HCT116 (cell line): Measurements from ENCODE around the gene AMOTL1. TPM values are rescaled to one million over a fixed set of nuclear protein-coding genes. Genes with fewer than 3 reads are reported as not detected.
A peak's percentile ranks its signal among the peaks of the same experiment; 100 is the strongest.

Experiments used
- ATAC-seq: fragments of 200-7000 bp; cut with Tn5 transposase; 2 replicates; pipeline ENCODE4 v1.9.1; 2020; ENCODE audit warnings: mild to moderate bottlenecking, moderate library complexity
- BruUV-seq: library from RNA; stranded (reverse); fragments of 400-500 nt; replicated peaks from 2 replicates; lab custom pipeline; 2021; lab: Mats Ljungman, UMichigan
- CTCF ChIA-PET: fragments of 300-600 bp; sonication (Branson Sonifier 250); formaldehyde crosslinking; loops from one replicate; lab custom pipeline; 2021; ENCODE audit warnings: antibody characterized with exemption; lab: Charles Lee
- POLR2A ChIA-PET: fragments of 300-600, 350-600 bp; sonication (Branson Sonifier 250); formaldehyde crosslinking; loops from one replicate; lab custom pipeline; 2021; ENCODE audit warnings: antibody characterized with exemption; lab: Charles Lee
- RAD21 ChIA-PET, 2 experiments: fragments of 300-600 bp; sonication (Branson Sonifier 250); formaldehyde crosslinking; loops; one replicate each; lab custom pipeline; 2023; ENCODE audit warnings: low total read pairs in 2 of 2; ENCODE audit not compliant: uncharacterized antibody in 2 of 2, unreplicated experiment in 2 of 2, low non-redundant PET in 1 of 2; lab: Charles Lee
- DNase-seq: peaks from one replicate; pipeline ENCODE4 v3.0.0-alpha.2; 2010; ENCODE audit warnings: low read depth, low spot score
- H2AFZ ChIP-seq: fragments of 200-600 bp; shearing (Covaris generic), sonication (generic); 2 replicates; pipeline ENCODE4 v1.6.1; 2017; ENCODE audit warnings: low read depth, mixed run types, mixed read lengths, antibody characterized with exemption, low read length; ENCODE audit not compliant: poor library complexity, severe bottlenecking
- H3K27ac ChIP-seq: 2 replicates; pipeline ENCODE4 v1.5.1; 2012; ENCODE audit warnings: low read depth, low read length
- H3K27me3 ChIP-seq: fragments of 200-600 bp; sonication (generic); 2 replicates; pipeline ENCODE4 v1.6.1; 2016; ENCODE audit warnings: mixed run types, low read length, mixed read lengths; ENCODE audit not compliant: insufficient read depth
- H3K36me3 ChIP-seq, 2 experiments: fragments of 200-500 bp in 1 of 2; fragments of 200-600 bp in 1 of 2; sonication (Bioruptor generic) in 1 of 2; sonication (generic) in 1 of 2; 2 replicates each; pipeline versions ENCODE4 v1.5.1 to v1.6.1; 2014 to 2016; ENCODE audit warnings: low read length in 2 of 2, inconsistent platforms in 1 of 2, mixed read lengths in 1 of 2, mixed run types in 1 of 2; ENCODE audit not compliant: insufficient read depth in 2 of 2, control insufficient read depth in 1 of 2
- H3K4me1 ChIP-seq, 2 experiments: fragments of 200-600 bp in 1 of 2; sonication (generic) in 1 of 2; 2 replicates each; pipeline versions ENCODE4 v1.5.1 to v1.6.1; 2012 to 2017; ENCODE audit warnings: low read length in 2 of 2, inconsistent platforms in 1 of 2, mild to moderate bottlenecking in 1 of 2, mixed read lengths in 1 of 2, mixed run types in 1 of 2, moderate library complexity in 1 of 2; ENCODE audit not compliant: insufficient read depth in 2 of 2, control insufficient read depth in 1 of 2
- H3K4me2 ChIP-seq: fragments of 200-600 bp; sonication (generic); 2 replicates; pipeline ENCODE4 v1.6.1; 2017; ENCODE audit warnings: mixed run types, low read length, mixed read lengths
- H3K4me3 ChIP-seq, 2 experiments: fragments of 200-600 bp in 1 of 2; sonication (generic) in 1 of 2; replicated peaks in 1 of 2; 2 replicates each; pipeline ENCODE4 v1.5.1; 2011 to 2016; ENCODE audit warnings: low read length in 2 of 2, control low read depth in 1 of 2, low read depth in 1 of 2, mild to moderate bottlenecking in 1 of 2, mixed read lengths in 1 of 2, mixed run types in 1 of 2
- H3K79me2 ChIP-seq: fragments of 200-600 bp; sonication (generic); 2 replicates; pipeline ENCODE4 v1.6.1; 2017; ENCODE audit warnings: mild to moderate bottlenecking, mixed run types, low read length, moderate library complexity, mixed read lengths; ENCODE audit not compliant: insufficient read depth
- H3K9ac ChIP-seq: fragments of 200-600 bp; sonication (generic); 2 replicates; pipeline ENCODE4 v1.6.1; 2016; ENCODE audit warnings: low read length, mixed read lengths
- H3K9me2 ChIP-seq: fragments of 200-600 bp; sonication (generic), shearing (Covaris generic); 2 replicates; pipeline ENCODE4 v1.6.1; 2017; ENCODE audit warnings: mixed run types, mild to moderate bottlenecking, moderate library complexity; ENCODE audit not compliant: insufficient read depth
- H3K9me3 ChIP-seq, 2 experiments: fragments of 200-500 bp in 1 of 2; fragments of 200-600 bp in 1 of 2; sonication (Bioruptor generic) in 1 of 2; sonication (generic) in 1 of 2; 2 replicates each; pipeline ENCODE4 v1.6.1; 2014 to 2017; ENCODE audit warnings: low read length in 2 of 2, mixed read lengths in 2 of 2, inconsistent platforms in 1 of 2, low read depth in 1 of 2, mild to moderate bottlenecking in 1 of 2, mixed run types in 1 of 2, moderate library complexity in 1 of 2; ENCODE audit not compliant: control insufficient read depth in 1 of 2, insufficient read depth in 1 of 2
- H4K20me1 ChIP-seq: fragments of 200-600 bp; sonication (generic), shearing (Covaris generic); 2 replicates; pipeline ENCODE4 v1.6.1; 2017; ENCODE audit warnings: mixed run types, mild to moderate bottlenecking, moderate library complexity; ENCODE audit not compliant: insufficient read depth
- CBX3 ChIP-seq: IDR thresholded peaks from 2 replicates; pipeline ENCODE4 v1.6.1; 2012; ENCODE audit warnings: low read depth
- CTCF ChIP-seq, 3 experiments: fragments of 200-600 bp in 1 of 3; sonication (generic) in 1 of 3; IDR thresholded peaks in 2 of 3; conservative IDR thresholded peaks in 1 of 3; 2 replicates each; pipeline ENCODE4 v1.5.1; 2012 to 2017; ENCODE audit warnings: low read depth in 2 of 3, low read length in 2 of 3, antibody characterized with exemption in 1 of 3, borderline replicate concordance in 1 of 3, control low read depth in 1 of 3, mild to moderate bottlenecking in 1 of 3, mixed read lengths in 1 of 3, mixed run types in 1 of 3, moderate library complexity in 1 of 3; ENCODE audit not compliant: insufficient read depth in 1 of 3
- EGR1 ChIP-seq: IDR thresholded peaks from 2 replicates; pipeline ENCODE4 v1.6.1; 2012; ENCODE audit warnings: low read depth
- ELF1 ChIP-seq: IDR thresholded peaks from 2 replicates; pipeline ENCODE4 v1.6.1; 2012; ENCODE audit warnings: low read depth, borderline replicate concordance
- EZH2 ChIP-seq: fragments of 200-600 bp; sonication (generic); IDR thresholded peaks from 2 replicates; pipeline ENCODE4 v1.6.1; 2017; ENCODE audit warnings: antibody characterized with exemption, mixed run types
- EZH2phosphoT487 ChIP-seq: fragments of 200-600 bp; IDR thresholded peaks from 2 replicates; pipeline ENCODE4 v1.6.1; 2018; ENCODE audit warnings: antibody characterized with exemption, borderline replicate concordance
- POLR2AphosphoS5 ChIP-seq: IDR thresholded peaks from 2 replicates; pipeline ENCODE4 v1.6.1; 2011; ENCODE audit warnings: mild to moderate bottlenecking, low read depth, low read length, moderate library complexity
- RAD21 ChIP-seq: IDR thresholded peaks from 2 replicates; pipeline ENCODE4 v1.6.1; 2012; ENCODE audit warnings: low read depth, mild to moderate bottlenecking
- SRF ChIP-seq: IDR thresholded peaks from 2 replicates; pipeline ENCODE4 v1.6.1; 2012; ENCODE audit warnings: low read depth
- ZFX ChIP-seq: fragments of 450-650 bp; IDR thresholded peaks from 2 replicates; pipeline ENCODE4 v1.6.1; 2017
- ZNF274 ChIP-seq: fragments of 200-500 bp; sonication (Bioruptor generic); IDR thresholded peaks from 2 replicates; pipeline ENCODE4 v1.6.1; 2014; ENCODE audit warnings: mild to moderate bottlenecking, low read depth, low read length, inconsistent platforms
- intact Hi-C: fragments of 100-400 bp; cut with micrococcal nuclease; formaldehyde crosslinking; loops from 2 replicates; pipeline ENCODE4 v1.10.0; 2022
- total RNA-seq: library from RNA; stranded (reverse); gene quantifications from one replicate; pipeline ENCODE4 v1.2.1, GENCODE V29; 2021; ENCODE audit not compliant: unreplicated experiment

The AMOTL1 gene
- total RNA-seq, 1 experiment from 2014 or later = 27.6 TPM

GRCh38 chr11:94735907-94736306 is 32.2 kb upstream of the AMOTL1 start:
- ATAC-seq = no peak
- no peaks in the 10 kb centered on the region for H3K9me3 ChIP-seq
- H3K36me3 ChIP-seq = no peaks in the 10 kb centered on the region
- H3K4me2 ChIP-seq = no peak overlapping the region
- peaks cover 63 to 75% of the 10 kb centered on the region in 2 experiments for H3K4me1 ChIP-seq
- DNase-seq = no peak
- no peak overlapping the region for H3K27ac ChIP-seq
- H4K20me1 ChIP-seq = no peaks in the 10 kb centered on the region
- no peak for TF ChIP-seq SRF
- TF ChIP-seq ZNF274 = no peak
- 0 out of 6 replicates have a peak, but pooled peaks of 1 of the 3 experiments have one; percentile 11 for TF ChIP-seq CTCF (IDR thresholded peaks at IDR 0.05 in 2 of 3, conservative IDR thresholded peaks at IDR 0.05 in 1 of 3; ENCODE audit: borderline replicate concordance in 1 of 3, insufficient read depth in 1 of 3, low read depth in 2 of 3, low read length in 2 of 3)
- no peak for TF ChIP-seq ZFX
- no peak for TF ChIP-seq EZH2
- TF ChIP-seq POLR2AphosphoS5 = no peak
- no peak for TF ChIP-seq EZH2phosphoT487
- TF ChIP-seq ELF1 = no peak
- no peak for TF ChIP-seq CBX3
- TF ChIP-seq RAD21 = peak; percentile 37; the same call in 1 of the 2 replicates
- TF ChIP-seq EGR1 = no peak
- ChIA-PET CTCF (no interaction called here), RAD21 (no interaction called here), POLR2A (no interaction called here)
- no TSS peak for BruUV-seq
- H3K27me3 ChIP-seq = no peaks in the 10 kb centered on the region
- no peak overlapping the region for H3K9ac ChIP-seq
- H3K79me2 ChIP-seq = no peaks in the 10 kb centered on the region
- no peaks in the 10 kb centered on the region for H3K9me2 ChIP-seq
- H2AFZ ChIP-seq = no peak overlapping the region
- intact Hi-C loops = no loop called here
- H3K4me3 ChIP-seq = no peak overlapping the region
